Endothelial cell of umbilical vein (primary cell): Measurements from ENCODE around the gene RNF187.

Experiments used
- EZH2 ChIP-seq: IDR thresholded peaks from 2 replicates; pipeline ENCODE4 v1.6.1; 2012; ENCODE audit warnings: borderline replicate concordance, low read depth, mild to moderate bottlenecking, moderate library complexity, low read length, inconsistent platforms; ENCODE audit not compliant: severe bottlenecking
- POLR2AphosphoS5 ChIP-seq: IDR thresholded peaks from 2 replicates; pipeline ENCODE4 v1.6.1; 2012; ENCODE audit warnings: low read depth, mild to moderate bottlenecking, control low read depth, low read length, moderate library complexity; ENCODE audit not compliant: insufficient read depth

- TF ChIP-seq EZH2 (no peak), POLR2AphosphoS5 (no peak)
Observed at GRCh38 chr1:228542981-228543380, 55.8 kb downstream of the RNF187 start.
